ENCODE measurements around the gene RAD51B.

The RAD51B gene

DNA sequence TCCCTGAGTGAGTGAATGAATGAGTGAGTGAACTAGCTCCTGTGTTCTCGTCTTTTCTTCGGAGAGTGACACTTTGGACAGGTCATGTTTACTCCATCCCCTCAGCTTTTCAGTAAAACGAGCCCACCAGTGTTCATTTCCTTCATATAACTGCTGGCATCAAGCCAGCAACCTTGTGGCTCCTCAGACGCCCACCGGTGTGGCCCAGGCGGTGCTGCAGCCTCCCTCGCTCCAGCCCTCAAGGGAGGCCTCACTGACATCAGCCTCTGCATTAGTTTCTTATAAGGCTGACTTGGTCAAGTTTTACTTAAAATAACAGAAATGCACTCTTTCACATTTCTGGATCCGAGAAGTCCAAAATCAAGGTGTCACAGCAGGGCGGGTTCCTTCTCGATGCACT, 785.2 kb downstream of the RAD51B start:
- intact Hi-C loops (cut with DNase I): loop anchor here (5.0 kb wide), 1 partner anchor 127 kb away; no protein-coding TSS in a partner anchor

DNA sequence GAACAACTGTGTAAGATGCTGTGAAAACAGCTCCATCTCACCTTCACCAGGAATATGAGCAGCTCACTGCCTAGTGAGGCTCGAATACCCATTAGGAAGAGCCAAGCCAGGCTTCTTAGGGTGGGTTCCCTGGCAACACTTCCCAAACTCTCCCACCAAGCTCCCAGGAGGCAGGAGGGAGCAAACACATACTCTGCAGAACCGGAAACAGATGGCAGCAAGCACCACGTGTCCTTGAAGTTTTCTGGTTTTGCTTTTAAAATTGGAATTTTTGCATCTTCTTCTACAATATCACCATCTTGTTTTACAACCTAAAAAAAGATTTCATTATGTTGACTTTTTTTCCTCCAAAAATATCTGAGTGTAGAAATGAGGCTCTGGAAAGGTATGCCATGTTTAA, 786.6 kb downstream of the RAD51B start:
- intact Hi-C loops (cut with DNase I): loop anchor here (5.0 kb wide), 1 partner anchor 126 kb away; no protein-coding TSS in a partner anchor
- no peak for DNase-seq

More for the DNA sequence above, 785.2 kb downstream of the RAD51B start:
- peak in 1 of 42 donors; percentile 4 for DNase-seq

DNA sequence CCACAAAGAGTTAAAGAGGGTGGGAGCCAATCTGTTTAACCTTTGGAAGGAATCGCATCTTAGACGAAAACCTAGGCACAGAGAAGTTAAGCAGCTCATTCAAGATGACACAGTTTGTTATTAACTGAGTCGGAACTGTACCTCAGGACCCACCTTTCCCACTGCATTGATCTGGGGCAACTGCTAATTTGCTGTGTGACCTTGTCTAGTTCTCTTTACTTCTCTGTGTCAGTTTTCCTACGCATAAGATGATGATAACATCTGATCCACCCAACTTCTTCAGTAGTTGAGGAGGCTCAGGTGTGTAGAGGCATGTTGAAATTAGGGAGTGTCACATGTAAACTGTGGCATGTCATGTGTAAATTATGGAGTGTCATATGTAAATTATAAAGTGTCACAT, 787.1 kb downstream of the RAD51B start:
- DNase-seq: peak in 1 of 42 donors; percentile 20
- intact Hi-C loops (cut with DNase I): loop anchor here (5.0 kb wide), 1 partner anchor 126 kb away; no protein-coding TSS in a partner anchor

DNA sequence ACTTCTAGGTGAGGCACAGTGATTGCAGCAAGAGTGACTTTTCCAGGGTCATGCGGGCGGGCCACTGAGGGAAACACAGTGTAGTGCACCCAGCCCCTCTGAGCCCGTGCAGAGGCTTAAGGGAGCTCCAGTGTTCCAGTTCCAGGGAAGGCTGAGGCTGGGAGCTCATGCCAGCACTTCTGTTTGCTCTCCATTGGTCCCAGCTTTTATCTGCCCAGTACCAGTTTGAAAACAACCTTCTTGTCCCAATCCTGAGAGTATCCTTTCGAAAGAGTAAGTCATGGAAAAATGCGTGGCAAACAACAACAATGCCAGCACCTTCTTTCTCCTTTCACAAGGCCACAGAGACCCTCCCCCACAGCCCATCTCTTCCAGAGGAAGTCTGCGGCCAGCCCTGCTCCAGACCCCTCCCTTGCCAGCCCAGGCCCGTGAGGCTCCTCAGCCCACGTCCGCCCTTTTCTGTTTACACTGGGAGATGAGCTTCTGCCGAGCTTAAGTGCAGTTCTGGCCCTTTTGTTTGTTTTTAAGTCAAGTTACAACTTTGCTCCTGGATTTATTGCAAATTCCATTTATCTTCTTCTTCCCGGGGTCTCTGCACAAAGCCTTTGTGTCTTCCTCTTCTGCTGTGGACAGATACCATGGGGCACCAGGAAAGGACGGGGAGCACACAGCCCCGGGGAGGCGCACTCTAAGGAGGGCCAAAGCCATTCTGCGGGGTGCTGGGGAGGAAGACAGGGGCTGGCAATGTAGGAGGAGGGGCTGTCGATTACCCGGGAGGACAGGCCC, 787.7 kb downstream of the RAD51B start:
- intact Hi-C loops (cut with DNase I): loop anchor here (5.0 kb wide), 1 partner anchor 125 kb away; no protein-coding TSS in a partner anchor
- peak in 3 of 42 donors; percentile 20 to 47 (median 34) for DNase-seq

DNA sequence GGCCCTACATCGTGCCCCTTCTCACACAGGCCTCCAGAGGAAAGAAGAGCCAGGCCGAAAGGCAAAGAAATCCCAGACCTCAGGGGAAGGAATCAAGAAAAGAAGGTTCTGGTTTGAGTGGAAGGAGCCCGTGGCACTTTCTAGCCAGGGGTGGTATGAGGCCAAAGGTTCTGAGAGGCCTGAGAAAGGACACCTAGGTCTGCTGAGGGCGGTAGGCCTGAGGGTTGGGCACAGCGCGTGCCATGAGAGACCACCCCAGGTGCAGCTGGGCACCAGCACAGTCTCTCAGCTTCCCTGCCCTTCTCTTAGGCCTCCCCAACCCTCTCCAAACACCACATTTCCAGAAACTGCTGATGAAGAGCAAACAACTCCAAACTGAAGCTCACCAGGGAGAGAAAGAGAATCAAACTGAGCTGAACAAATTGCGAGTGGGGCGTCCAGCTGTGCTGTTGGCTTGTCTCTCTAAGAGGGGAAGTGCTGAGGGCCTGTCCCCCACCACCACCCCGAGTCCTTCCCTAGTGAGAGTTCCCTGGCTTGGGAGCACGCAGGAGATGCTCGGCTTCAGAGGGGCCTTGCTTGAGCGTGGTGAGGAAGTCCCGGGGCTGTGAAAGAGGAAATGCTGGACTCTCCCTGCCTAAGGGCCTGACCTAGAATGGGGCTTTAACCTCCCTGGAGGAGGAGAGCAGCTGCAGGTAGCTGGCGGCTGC, 788.4 kb downstream of the RAD51B start:
- intact Hi-C loops (cut with DNase I): loop anchor here (5.0 kb wide), 1 partner anchor 124 kb away; no protein-coding TSS in a partner anchor
- DNase-seq: peak in 17 of 42 donors; percentile 34 to 71 (median 49)

DNA sequence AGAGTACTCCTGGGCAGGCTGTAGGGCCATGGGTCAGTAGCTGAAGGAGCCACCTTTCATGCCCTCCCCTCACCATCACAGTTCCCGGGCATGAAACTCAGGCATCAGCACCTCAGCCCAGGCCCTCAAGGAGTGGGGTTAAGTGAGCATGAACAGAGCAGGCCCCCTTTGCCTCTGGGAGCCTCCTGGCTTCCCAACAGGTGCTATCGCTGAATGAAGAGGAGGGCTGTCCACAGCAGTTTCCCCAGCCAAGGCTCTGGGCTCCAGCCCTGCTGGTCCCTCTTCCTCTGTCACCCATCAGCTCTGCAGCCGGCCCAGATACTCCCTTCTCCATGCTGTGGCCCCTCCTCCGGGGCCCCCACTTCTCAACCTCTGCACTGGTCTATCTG, 789.0 kb downstream of the RAD51B start:
- intact Hi-C loops (cut with DNase I): loop anchor here (5.0 kb wide), 1 partner anchor 124 kb away; no protein-coding TSS in a partner anchor
- no peak for DNase-seq

DNA sequence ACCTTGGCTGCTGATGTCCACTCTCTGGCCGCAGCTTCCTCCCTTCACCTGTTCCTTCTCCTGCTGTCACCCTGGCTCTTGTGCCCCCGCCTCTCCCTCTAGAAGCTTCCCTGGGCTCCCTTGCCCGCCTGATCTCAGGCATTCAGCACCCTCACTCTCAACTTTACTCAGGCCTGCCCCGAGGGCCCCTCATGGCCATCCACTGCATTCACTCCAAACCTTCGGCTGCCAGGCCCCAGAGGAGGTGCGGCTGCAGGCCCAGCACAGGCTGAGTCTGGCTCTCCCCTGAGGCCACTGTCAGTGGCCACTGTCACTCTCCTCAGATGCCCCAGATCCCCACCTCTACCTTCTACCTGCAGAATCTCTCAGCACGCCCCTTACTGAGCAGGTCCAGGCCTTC, 789.4 kb downstream of the RAD51B start:
- no peak for DNase-seq
- intact Hi-C loops (cut with DNase I): loop anchor here (5.0 kb wide), 1 partner anchor 123 kb away; no protein-coding TSS in a partner anchor

DNA sequence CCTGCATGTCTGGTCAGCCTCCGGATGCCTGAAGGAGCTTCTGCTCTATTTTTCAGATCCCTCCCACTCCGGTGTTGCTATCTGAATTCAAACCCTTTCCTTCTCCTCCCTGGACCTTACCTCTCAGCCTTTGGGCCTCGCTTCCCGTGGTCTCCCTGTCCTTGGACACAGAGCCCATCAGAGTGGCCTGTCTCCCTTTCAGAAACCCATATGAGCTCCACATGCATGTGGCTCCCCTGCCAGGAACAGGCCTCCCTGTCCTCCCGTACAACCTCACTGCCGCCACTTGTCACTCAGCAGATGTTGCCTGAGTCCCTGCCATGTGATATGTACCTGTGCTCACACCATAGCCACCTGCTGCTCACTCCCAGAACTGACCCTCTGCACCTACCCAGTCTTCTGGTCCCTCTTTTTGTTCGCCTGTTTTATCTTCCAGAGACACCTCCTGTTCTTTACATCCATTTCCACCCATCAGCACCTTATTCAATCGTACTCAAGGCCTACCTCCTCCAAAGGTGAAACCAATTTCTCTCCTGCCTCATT, 790.7 kb downstream of the RAD51B start:
- intact Hi-C loops (cut with DNase I): no loop called here

DNA sequence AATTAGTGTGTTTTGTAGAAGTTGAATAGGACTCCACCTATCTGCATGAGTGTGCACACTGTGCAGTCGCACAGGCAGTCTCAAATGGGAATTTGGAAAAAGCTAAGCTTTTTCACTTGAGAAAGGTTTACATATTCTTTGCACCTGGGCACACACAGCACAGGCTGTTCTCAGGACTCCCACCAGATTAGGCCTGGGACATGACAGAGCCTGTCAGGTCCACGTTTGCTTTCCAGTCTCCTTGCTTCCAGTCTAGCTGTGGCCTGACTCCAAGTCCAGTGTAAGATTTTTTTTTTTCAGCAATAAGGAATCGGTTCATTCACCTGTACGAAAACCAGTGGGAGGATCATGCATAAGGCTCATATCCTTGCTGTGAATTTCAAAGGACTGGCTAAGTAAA, 792.0 kb downstream of the RAD51B start:
- intact Hi-C loops (cut with DNase I): no loop called here

More for the DNA sequence above, 790.7 kb downstream of the RAD51B start:
- DNase-seq: no peak

DNA sequence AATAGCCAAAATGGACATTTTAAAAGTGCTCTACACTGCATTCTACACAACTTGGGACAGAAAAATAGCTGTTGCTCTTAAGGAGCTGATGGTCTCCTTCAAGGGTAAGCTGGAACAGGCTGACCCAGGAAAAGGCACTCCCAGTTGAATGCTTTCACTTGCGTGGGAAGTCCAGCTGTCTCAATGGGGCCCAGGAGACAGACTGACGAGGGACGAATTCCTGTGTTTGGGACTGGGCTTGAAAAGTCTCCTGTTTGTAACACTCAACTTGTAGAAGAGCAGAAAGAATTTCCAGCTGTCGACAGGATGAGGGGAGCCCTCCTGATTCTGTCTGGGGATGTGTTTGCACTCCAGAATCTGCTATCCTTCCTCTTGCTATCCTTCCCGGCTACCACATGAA, 792.5 kb downstream of the RAD51B start:
- intact Hi-C loops (cut with DNase I): no loop called here
- no peak for DNase-seq

More for the DNA sequence above, 792.0 kb downstream of the RAD51B start:
- DNase-seq: no peak

DNA sequence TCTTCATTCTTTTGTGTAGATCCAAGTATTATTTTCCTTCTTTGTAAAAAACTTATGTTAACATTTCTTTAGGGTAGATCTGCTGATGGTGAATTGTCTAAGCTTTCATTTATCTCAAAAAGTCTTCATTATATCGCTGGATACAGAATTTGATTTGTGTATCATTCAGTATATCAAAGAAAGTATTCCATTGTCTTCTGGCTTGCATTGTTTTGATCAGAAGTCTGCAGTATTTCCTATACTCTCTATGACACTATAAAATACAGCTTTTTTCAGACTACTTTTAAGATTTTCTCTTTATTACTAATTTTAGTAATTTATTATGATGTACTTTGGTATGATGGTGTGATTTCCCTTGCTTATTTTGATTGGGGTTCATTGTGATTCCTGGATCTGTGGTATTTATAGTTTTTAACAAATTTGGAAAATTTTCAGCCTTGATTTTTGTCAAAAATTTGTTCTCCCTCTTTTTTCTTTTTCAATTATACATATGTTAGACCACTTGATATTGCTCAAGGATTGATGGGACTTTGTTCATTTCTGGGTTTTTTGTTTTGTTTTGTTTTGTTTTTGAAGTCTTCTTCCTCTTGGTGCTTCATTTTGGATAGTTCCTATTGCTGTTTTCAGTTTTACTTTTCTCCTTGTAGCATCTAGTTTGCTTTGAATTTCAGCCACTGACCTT, 796.8 kb downstream of the RAD51B start:
- intact Hi-C loops (cut with DNase I): no loop called here
- DNase-seq: no peak

DNA sequence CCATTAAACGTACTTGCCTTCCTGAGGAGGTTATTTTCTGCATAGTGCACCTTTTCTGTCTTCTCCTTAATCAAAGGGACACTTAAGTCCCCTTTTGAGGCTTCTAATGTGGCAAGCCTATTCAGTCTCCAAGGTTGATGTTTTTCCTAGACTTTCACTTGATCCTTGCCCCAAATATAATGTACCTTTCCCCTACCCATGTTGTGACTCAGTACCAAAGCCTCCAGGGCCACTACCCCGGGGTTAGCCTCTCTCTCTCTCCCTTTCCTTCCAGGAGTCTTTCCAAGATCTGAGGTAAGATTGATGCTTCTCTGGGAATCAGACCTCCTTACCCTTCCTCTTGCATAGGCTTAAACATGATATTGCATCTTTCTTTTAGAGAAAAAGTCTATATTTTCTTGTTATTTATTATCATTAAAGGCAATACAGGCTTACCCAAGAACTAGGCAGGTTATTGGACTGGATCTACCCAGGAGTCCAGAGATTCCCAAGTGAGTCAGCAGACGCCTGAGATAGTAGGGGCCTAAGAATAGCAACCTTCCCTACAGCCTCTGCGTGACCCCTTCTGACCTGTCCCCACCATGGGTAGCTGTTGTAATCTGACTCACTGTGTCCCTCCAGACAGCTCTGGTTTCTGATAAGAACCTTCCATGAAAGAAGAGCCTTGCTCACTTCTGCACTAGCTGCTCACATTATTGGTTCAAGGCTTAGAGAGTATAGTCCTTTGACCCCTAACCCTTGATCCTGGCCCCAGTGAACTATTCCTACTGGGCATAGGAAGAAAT, 800.4 kb downstream of the RAD51B start:
- intact Hi-C loops (cut with DNase I): loop anchor here (10.0 kb wide), 1 partner anchor 175 kb away; the partner anchor contains the start of gene ZFP36L1
- peak in 1 of 42 donors; percentile 21 for DNase-seq

DNA sequence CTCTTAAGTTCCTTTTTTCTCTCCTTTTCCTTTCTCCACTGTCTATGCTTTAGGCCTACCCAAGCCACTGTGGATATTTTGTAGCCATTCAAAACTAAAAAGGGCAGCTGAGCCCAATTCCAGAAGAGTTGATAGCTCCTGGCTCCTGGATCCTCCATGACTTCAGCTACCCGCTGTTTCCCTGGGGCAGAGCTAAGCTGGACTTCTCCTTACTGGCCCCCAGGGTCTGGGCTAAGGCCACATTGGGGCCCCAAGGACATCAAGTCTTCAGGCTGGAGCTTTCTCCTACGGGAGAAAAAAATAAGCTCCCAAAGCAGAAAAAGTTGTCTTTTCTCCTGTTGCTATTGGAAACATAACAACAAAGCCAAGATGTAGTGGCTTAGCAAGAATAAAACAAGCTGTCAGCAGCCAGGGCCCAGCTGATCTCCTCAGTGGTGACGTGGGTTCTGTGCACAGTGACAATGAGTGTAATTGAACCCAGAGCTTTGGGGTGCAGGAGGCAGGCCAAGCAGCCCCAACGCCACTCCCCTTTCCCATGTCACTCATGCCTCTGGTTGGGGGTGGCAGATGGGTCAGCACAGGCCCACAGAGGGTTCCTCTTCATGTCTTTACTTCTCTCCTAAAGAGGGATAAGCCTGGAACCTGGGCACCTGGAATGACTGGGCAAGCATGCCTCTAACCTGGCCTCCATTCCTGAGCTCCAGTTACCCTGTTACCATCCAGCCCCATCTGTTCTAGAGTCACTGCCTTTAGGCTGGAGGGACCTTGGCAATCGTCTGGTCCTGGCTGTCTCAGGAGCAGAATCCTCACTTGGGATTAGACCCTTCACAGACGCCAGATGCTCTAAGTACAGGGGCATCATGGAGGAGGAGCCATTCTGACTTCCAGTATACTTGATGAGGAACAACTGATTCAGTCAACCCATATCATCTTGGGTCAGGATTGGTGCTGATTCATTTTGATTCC, 802.1 kb downstream of the RAD51B start:
- peak in 3 of 42 donors; percentile 43 to 66 (median 55) for DNase-seq
- intact Hi-C loops (cut with DNase I): loop anchor here (10.0 kb wide), 1 partner anchor 173 kb away; the partner anchor contains the start of gene ZFP36L1

DNA sequence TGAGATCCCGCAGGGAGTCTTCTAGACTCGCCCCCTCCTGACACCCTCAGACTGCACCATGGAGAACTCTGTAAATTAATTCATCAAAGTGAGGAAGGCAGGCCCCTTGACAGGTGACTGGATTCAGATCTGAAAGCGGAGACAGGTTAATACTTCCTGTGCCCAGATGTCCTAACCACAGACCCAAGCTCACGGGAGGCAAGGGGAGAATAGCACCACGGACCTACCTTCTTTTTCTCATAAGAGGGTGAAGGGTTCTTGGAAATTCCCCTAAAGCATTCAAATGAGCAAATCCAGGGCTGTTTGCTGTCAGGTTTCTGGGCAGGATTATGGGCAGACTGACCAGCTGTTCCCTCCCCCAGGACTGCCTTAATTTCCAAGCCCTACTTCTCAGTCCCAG, 803.3 kb downstream of the RAD51B start:
- intact Hi-C loops (cut with DNase I): loop anchor here (10.0 kb wide), 1 partner anchor 172 kb away; the partner anchor contains the start of gene ZFP36L1
- DNase-seq: peak in 1 of 42 donors; percentile 37

DNA sequence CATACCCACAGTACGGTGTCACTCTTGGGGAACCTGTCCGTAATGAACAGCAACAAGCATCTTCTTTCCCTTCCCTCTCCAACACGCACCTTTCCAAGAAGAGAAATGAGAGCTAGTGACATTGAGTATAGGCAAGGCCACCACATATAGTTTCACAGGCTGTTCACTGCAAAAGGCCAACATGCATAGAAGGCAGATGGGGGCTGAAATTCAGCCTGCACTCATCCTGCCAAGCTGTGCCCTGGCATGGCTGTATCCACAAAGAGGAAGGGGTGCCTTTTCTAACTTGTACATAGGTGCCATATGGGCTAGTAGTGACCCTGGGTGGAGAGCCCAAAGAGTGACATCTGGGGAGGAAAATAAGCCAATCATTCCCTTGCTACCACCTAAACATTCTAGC, 803.7 kb downstream of the RAD51B start:
- DNase-seq: peak in 1 of 42 donors; percentile 10
- intact Hi-C loops (cut with DNase I): loop anchor here (10.0 kb wide), 1 partner anchor 171 kb away; the partner anchor contains the start of gene ZFP36L1

DNA sequence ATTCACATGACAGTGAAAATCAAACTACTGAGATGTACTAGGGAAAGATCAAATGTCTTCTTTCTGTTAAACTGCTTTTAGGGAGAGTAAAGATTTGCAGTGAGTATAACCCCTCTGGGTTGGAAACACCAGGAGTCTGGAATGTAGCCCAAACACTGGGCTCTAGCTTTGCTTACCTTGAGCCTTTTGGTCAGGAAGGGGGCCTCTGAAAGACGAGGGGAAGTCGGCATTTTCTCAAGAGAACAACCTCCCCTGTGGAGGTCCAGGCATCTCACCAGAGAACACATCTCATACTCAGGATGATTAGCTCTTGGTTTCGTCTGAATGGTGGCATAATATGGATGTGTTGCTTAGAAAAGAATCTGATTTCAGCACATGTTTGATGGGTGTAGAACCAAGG, 804.2 kb downstream of the RAD51B start:
- intact Hi-C loops (cut with DNase I): loop anchor here (10.0 kb wide), 1 partner anchor 171 kb away; the partner anchor contains the start of gene ZFP36L1

More for the DNA sequence above, 804.2 kb downstream of the RAD51B start:
- peak in 1 of 42 donors; percentile 36 for DNase-seq
